MV-4-11 (cell line): ENCODE results near the gene GULP1.
"Not testable (repeated sequence)": the region's sequence is repeated elsewhere in the genome, so short reads cannot be mapped to it uniquely, and the experiment has no call there.

Source experiments
- DNase-seq: peaks from one replicate; lab custom pipeline; 2025; lab: John Stamatoyannopoulos, UW

Gene GULP1

GRCh38 chr2:188601927-188602326, 310.3 kb downstream of the GULP1 start:
- no peak for DNase-seq

- no peak for DNase-seq
These were observed 312.9 kb downstream of the GULP1 start for GRCh38 chr2:188604579-188604978.

- DNase-seq = not testable (repeated sequence)
These were observed 314.2 kb downstream of the GULP1 start for GRCh38 chr2:188605609-188606584.

GRCh38 chr2:188606596-188606995, 314.9 kb downstream of the GULP1 start:
- DNase-seq = not testable (repeated sequence)

GRCh38 chr2:188607501-188607900, 315.8 kb downstream of the GULP1 start:
- peak; percentile 5 for DNase-seq

- no peak for DNase-seq
These were observed 317.8 kb downstream of the GULP1 start for GRCh38 chr2:188609321-188610049.

- DNase-seq = no peak
These were observed 318.4 kb downstream of the GULP1 start for GRCh38 chr2:188610050-188610444.

- DNase-seq = no peak
These were observed 319.2 kb downstream of the GULP1 start for GRCh38 chr2:188610827-188611226.

GRCh38 chr2:188619146-188619545, 327.5 kb downstream of the GULP1 start:
- DNase-seq = no peak

GRCh38 chr2:188620916-188621315, 329.2 kb downstream of the GULP1 start:
- DNase-seq = no peak

- no peak for DNase-seq
These were observed 331.1 kb downstream of the GULP1 start for GRCh38 chr2:188622601-188623260.

GRCh38 chr2:188623995-188624643, 332.4 kb downstream of the GULP1 start:
- DNase-seq = no peak

GRCh38 chr2:188627471-188627870, 335.8 kb downstream of the GULP1 start:
- no peak for DNase-seq

- DNase-seq = no peak
These were observed 337.5 kb downstream of the GULP1 start for GRCh38 chr2:188628989-188629752.

GRCh38 chr2:188629753-188630527, 338.3 kb downstream of the GULP1 start:
- no peak for DNase-seq

GRCh38 chr2:188631037-188631809, 339.5 kb downstream of the GULP1 start:
- DNase-seq = no peak

- DNase-seq = no peak
These were observed 343.0 kb downstream of the GULP1 start for GRCh38 chr2:188634656-188635055.
